ENCODE data around the gene CTNNA3.

DNA sequence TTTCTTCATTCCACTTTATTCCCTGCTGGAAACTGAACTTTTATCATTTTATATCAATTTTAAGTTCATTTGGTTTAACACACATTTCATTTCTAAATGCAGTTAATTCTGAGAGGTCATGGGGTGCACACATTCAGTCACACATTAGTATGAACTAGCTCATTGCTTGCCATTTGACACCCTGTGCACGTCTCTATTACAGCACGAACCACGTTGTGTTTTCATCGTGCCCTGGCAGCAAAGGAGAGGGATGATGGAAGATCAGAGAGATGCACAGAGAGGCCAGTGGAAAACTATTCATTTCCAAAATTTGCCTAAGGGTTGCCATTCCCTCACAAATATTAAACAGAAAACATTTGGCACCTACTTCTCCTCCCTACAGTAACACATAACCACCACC lies 45.4 kb downstream of the CTNNA3 start:
- TF ChIP-seq CTCF (IDR thresholded peaks at IDR 0.05 in 4 of 5, conservative IDR thresholded peaks at IDR 0.05 in 1 of 5), result no peak
- no peak for TF ChIP-seq POLR2A (IDR thresholded peaks at IDR 0.05)
